Measurements from ENCODE around the gene TDRD1. TPM values are rescaled to one million over a fixed set of nuclear protein-coding genes. Genes with fewer than 3 reads are reported as not detected.

TDRD1 gene
- total and polyA plus RNA-seq, 10 of the 15 experiments (the other 5 are each of a cell fraction or from before 2014, with no cell fraction given) = 0.03 to 0.04 TPM; not detected in 8

DNA sequence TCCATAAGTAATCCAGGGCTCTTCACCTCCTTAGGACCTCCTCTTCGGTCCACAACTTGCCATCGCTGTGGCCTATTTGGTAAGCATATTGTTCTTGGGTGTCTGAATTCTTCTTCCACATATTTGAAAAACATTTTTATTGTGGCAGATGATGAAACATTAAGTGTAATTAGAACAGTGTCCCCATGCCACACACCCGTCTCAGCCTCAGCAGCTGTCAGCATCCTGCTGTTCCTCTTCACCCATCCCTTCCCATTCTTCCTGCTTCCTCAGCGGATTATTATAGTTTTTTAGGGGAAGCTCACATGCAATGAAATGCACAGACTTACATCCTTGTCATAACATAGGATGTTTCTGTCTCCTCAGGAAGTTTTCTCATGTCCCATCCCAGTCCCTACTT, 20.1 kb downstream of the TDRD1 start (continued):
- no peak for TF ChIP-seq POLR2AphosphoS2 (IDR thresholded peaks at IDR 0.05; ENCODE audit: low read depth, low read length)
- TF ChIP-seq SUZ12 (IDR thresholded peaks at IDR 0.05; ENCODE audit: unreplicated experiment) = no peak

DNA sequence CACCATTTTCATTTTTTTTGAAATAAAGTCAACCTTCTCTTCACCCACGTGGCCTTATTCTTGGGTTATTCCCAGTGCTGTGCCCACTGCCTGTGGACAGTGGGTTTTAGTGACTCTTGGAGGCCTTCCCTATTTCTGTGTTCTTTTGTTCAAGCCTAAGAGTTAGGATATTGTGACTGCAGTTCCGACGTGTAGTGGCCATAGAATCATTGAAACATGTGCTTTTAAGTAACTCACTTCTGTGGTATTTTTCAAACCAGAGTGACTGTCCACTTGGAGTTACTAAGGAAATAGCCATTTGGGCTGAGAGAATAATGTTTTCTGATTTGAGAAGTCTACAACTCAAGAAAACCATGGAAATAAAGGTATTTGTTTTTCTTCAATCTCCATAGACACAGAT, 23.7 kb downstream of the TDRD1 start:
- POLR2A ChIA-PET = no interaction called here
- no peak for TF ChIP-seq ESRRA (IDR thresholded peaks at IDR 0.05; ENCODE audit: low read length)
- TF ChIP-seq PML (IDR thresholded peaks at IDR 0.05; ENCODE audit: low read length) = no peak
- TF ChIP-seq, protein P1, sequence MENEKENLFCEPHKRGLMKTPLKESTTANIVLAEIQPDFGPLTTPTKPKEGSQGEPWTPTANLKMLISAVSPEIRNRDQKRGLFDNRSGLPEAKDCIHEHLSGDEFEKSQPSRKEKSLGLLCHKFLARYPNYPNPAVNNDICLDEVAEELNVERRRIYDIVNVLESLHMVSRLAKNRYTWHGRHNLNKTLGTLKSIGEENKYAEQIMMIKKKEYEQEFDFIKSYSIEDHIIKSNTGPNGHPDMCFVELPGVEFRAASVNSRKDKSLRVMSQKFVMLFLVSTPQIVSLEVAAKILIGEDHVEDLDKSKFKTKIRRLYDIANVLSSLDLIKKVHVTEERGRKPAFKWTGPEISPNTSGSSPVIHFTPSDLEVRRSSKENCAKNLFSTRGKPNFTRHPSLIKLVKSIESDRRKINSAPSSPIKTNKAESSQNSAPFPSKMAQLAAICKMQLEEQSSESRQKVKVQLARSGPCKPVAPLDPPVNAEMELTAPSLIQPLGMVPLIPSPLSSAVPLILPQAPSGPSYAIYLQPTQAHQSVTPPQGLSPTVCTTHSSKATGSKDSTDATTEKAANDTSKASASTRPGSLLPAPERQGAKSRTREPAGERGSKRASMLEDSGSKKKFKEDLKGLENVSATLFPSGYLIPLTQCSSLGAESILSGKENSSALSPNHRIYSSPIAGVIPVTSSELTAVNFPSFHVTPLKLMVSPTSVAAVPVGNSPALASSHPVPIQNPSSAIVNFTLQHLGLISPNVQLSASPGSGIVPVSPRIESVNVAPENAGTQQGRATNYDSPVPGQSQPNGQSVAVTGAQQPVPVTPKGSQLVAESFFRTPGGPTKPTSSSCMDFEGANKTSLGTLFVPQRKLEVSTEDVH (IDR thresholded peaks at IDR 0.05; ENCODE audit: low read depth, partially characterized antibody) = no peak
- TF ChIP-seq YBX1 (IDR thresholded peaks at IDR 0.05) = no peak
- TF ChIP-seq RB1 (IDR thresholded peaks at IDR 0.05; ENCODE audit: borderline replicate concordance) = no peak
- TF ChIP-seq KAT2A (conservative IDR thresholded peaks at IDR 0.05; ENCODE audit: control insufficient read depth, low read depth, low read length) = no peak
- TF ChIP-seq NFXL1 (IDR thresholded peaks at IDR 0.05; ENCODE audit: borderline replicate concordance) = no peak
- TF ChIP-seq, protein P2, sequence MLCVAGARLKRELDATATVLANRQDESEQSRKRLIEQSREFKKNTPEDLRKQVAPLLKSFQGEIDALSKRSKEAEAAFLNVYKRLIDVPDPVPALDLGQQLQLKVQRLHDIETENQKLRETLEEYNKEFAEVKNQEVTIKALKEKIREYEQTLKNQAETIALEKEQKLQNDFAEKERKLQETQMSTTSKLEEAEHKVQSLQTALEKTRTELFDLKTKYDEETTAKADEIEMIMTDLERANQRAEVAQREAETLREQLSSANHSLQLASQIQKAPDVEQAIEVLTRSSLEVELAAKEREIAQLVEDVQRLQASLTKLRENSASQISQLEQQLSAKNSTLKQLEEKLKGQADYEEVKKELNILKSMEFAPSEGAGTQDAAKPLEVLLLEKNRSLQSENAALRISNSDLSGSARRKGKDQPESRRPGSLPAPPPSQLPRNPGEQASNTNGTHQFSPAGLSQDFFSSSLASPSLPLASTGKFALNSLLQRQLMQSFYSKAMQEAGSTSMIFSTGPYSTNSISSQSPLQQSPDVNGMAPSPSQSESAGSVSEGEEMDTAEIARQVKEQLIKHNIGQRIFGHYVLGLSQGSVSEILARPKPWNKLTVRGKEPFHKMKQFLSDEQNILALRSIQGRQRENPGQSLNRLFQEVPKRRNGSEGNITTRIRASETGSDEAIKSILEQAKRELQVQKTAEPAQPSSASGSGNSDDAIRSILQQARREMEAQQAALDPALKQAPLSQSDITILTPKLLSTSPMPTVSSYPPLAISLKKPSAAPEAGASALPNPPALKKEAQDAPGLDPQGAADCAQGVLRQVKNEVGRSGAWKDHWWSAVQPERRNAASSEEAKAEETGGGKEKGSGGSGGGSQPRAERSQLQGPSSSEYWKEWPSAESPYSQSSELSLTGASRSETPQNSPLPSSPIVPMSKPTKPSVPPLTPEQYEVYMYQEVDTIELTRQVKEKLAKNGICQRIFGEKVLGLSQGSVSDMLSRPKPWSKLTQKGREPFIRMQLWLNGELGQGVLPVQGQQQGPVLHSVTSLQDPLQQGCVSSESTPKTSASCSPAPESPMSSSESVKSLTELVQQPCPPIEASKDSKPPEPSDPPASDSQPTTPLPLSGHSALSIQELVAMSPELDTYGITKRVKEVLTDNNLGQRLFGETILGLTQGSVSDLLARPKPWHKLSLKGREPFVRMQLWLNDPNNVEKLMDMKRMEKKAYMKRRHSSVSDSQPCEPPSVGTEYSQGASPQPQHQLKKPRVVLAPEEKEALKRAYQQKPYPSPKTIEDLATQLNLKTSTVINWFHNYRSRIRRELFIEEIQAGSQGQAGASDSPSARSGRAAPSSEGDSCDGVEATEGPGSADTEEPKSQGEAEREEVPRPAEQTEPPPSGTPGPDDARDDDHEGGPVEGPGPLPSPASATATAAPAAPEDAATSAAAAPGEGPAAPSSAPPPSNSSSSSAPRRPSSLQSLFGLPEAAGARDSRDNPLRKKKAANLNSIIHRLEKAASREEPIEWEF (IDR thresholded peaks at IDR 0.05; ENCODE audit: insufficient replicate concordance, low read depth, low read length) = no peak
- TF ChIP-seq SP1 (IDR thresholded peaks at IDR 0.05; ENCODE audit: low read depth, low read length) = no peak
- no peak for TF ChIP-seq BMI1 (IDR thresholded peaks at IDR 0.05; ENCODE audit: borderline replicate concordance)

More for the DNA sequence above, 23.7 kb downstream of the TDRD1 start:
- CTCF ChIA-PET = no interaction called here
- ATAC-seq (no peak), DNase-seq (ENCODE audit: low read depth, low spot score) (no peak), FAIRE-seq (no peak)
- Histone ChIP-seq H3K9ac (ENCODE audit: control insufficient read depth, insufficient read depth, low read length) (no peak overlapping the region), H3K4me1 (ENCODE audit: control insufficient read depth, insufficient read depth, low read length) (no peaks in the 10 kb centered on the region; the same call in 1 of the 2 replicates), H3K9me3 (replicated peaks; ENCODE audit: control insufficient read depth, insufficient read depth, low read length) (no peaks in the 10 kb centered on the region), H4K20me1 (ENCODE audit: control insufficient read depth, insufficient read depth) (no peaks in the 10 kb centered on the region), H3K4me2 (ENCODE audit: control insufficient read depth, insufficient read depth) (no peak overlapping the region), H3K36me3 (ENCODE audit: control insufficient read depth in 2 of 2, insufficient read depth in 2 of 2, low read length in 1 of 2) (no peaks in the 10 kb centered on the region), H3K4me3 (no peak overlapping the region), H3K27ac (ENCODE audit: control insufficient read depth, insufficient read depth) (no peak overlapping the region), H2AFZ (ENCODE audit: control insufficient read depth, low read depth, low read length) (no peak overlapping the region), H3K79me2 (ENCODE audit: control insufficient read depth, insufficient read depth, low read length) (no peaks in the 10 kb centered on the region), H3K27me3 (replicated peaks in 1 of 2; ENCODE audit: control insufficient read depth in 2 of 2, insufficient read depth in 2 of 2, low read length in 1 of 2) (peaks cover 0 to 5% of the 10 kb centered on the region in 2 experiments; a peak in 3 of 4 replicates)
- 64% methylated on average over 3 of the region's 3 CpGs for WGBS (ENCODE audit: insufficient coverage, insufficient replicate concordance, low lambda C conversion rate, missing lambda C conversion rate)
- in situ Hi-C loops (cut with MboI) = loop anchor here (25.0 kb wide), 1 partner anchor 109 kb away; no protein-coding TSS in a partner anchor
- SMC1A ChIA-PET (ENCODE audit: uncharacterized antibody, unreplicated experiment) = no interaction called here
- no TSS peak for BruUV-seq (replicated peaks)
- intact Hi-C loops (cut with micrococcal nuclease; ENCODE audit: unreplicated experiment) = no loop called here
- RAD21 ChIA-PET (ENCODE audit: unreplicated experiment) = no interaction called here
